ENCODE measurements around the gene GYPC.
"Not testable (repeated sequence)": the region's sequence is repeated elsewhere in the genome, so short reads cannot be mapped to it uniquely, and the experiment has no call there.

GYPC gene

GRCh38 chr2:126655500-126656430 lies at the start of gene GYPC:
Gene GYPC, plus strand, starts transcription at chr2:126656158. Its CDS starts 106 bp downstream, at chr2:126656264.
- in situ Hi-C loops (cut with MboI; ENCODE audit: low sequenced_read_pairs), result no loop called here

- in situ Hi-C loops (cut with MboI; ENCODE audit: low sequenced_read_pairs), result no loop called here
Measured at GRCh38 chr2:126614524-126615227, 41.3 kb upstream of the GYPC start.

GRCh38 chr2:126616606-126617069 lies 39.3 kb upstream of the GYPC start:
- in situ Hi-C loops (cut with MboI; ENCODE audit: low sequenced_read_pairs), result no loop called here

- in situ Hi-C loops (cut with MboI; ENCODE audit: low sequenced_read_pairs), result no loop called here
Measured at GRCh38 chr2:126620302-126620701, 35.7 kb upstream of the GYPC start.

- in situ Hi-C loops (cut with MboI; ENCODE audit: low sequenced_read_pairs), result no loop called here
Measured at GRCh38 chr2:126623000-126623399, 33.0 kb upstream of the GYPC start.

- in situ Hi-C loops (cut with MboI; ENCODE audit: low sequenced_read_pairs), result no loop called here
Measured at GRCh38 chr2:126627643-126628042, 28.3 kb upstream of the GYPC start.

- in situ Hi-C loops (cut with MboI; ENCODE audit: low sequenced_read_pairs), result no loop called here
Measured at GRCh38 chr2:126634273-126634861, 21.6 kb upstream of the GYPC start.

- in situ Hi-C loops (cut with MboI; ENCODE audit: low sequenced_read_pairs), result no loop called here
Measured at GRCh38 chr2:126635281-126635680, 20.7 kb upstream of the GYPC start.

- in situ Hi-C loops (cut with MboI; ENCODE audit: low sequenced_read_pairs), result no loop called here
Measured at GRCh38 chr2:126635736-126636135, 20.2 kb upstream of the GYPC start.

- in situ Hi-C loops (cut with MboI; ENCODE audit: low sequenced_read_pairs), result no loop called here
Measured at GRCh38 chr2:126637386-126637785, 18.6 kb upstream of the GYPC start.

- in situ Hi-C loops (cut with MboI; ENCODE audit: low sequenced_read_pairs), result no loop called here
Measured at GRCh38 chr2:126638746-126639145, 17.2 kb upstream of the GYPC start.

- in situ Hi-C loops (cut with MboI; ENCODE audit: low sequenced_read_pairs), result no loop called here
Measured at GRCh38 chr2:126639276-126639675, 16.7 kb upstream of the GYPC start.

GRCh38 chr2:126641294-126641693 lies 14.7 kb upstream of the GYPC start:
- in situ Hi-C loops (cut with MboI; ENCODE audit: low sequenced_read_pairs), result not testable (repeated sequence)

GRCh38 chr2:126642031-126642430 lies 13.9 kb upstream of the GYPC start:
- in situ Hi-C loops (cut with MboI; ENCODE audit: low sequenced_read_pairs), result no loop called here

GRCh38 chr2:126643431-126643830 lies 12.5 kb upstream of the GYPC start:
- in situ Hi-C loops (cut with MboI; ENCODE audit: low sequenced_read_pairs), result no loop called here

- in situ Hi-C loops (cut with MboI; ENCODE audit: low sequenced_read_pairs), result no loop called here
Measured at GRCh38 chr2:126643972-126644371, 12.0 kb upstream of the GYPC start.

GRCh38 chr2:126644630-126645191 lies 11.2 kb upstream of the GYPC start:
- in situ Hi-C loops (cut with MboI; ENCODE audit: low sequenced_read_pairs), result no loop called here

- in situ Hi-C loops (cut with MboI; ENCODE audit: low sequenced_read_pairs), result no loop called here
Measured at GRCh38 chr2:126645211-126645618, 10.7 kb upstream of the GYPC start.

GRCh38 chr2:126646026-126646425 lies 9.9 kb upstream of the GYPC start:
- in situ Hi-C loops (cut with MboI; ENCODE audit: low sequenced_read_pairs), result no loop called here

GRCh38 chr2:126647714-126648344 lies 8.1 kb upstream of the GYPC start:
- in situ Hi-C loops (cut with MboI; ENCODE audit: low sequenced_read_pairs), result not testable (repeated sequence)

- in situ Hi-C loops (cut with MboI; ENCODE audit: low sequenced_read_pairs), result not testable (repeated sequence)
Measured at GRCh38 chr2:126648345-126648786, 7.6 kb upstream of the GYPC start.
